Esophagus (tissue), 2 donors: Measurements from ENCODE around the gene NCF2. TPM values are rescaled to one million over a fixed set of nuclear protein-coding genes. Genes with fewer than 3 reads are reported as not detected.

ENCODE experiments used
- H3K27ac ChIP-seq, 2 donors: one replicate each; pipeline ENCODE4 v1.5.1; 2013; ENCODE audit warnings: low read depth in 2 of 2, mild to moderate bottlenecking in 2 of 2, inconsistent platforms in 1 of 2, low read length in 1 of 2, moderate library complexity in 1 of 2
- H3K27me3 ChIP-seq, 2 donors: one replicate each; pipeline ENCODE4 v1.6.1; 2013; ENCODE audit warnings: low read length in 2 of 2, control low read depth in 1 of 2, mild to moderate bottlenecking in 1 of 2; ENCODE audit not compliant: insufficient read depth in 2 of 2, control insufficient read depth in 1 of 2
- H3K36me3 ChIP-seq, 2 donors: one replicate each; pipeline ENCODE4 v1.6.1; 2013; ENCODE audit warnings: low read length in 1 of 2; ENCODE audit not compliant: control insufficient read depth in 2 of 2, insufficient read depth in 2 of 2
- H3K4me1 ChIP-seq, 2 donors: one replicate each; pipeline ENCODE4 v1.6.1; 2013; ENCODE audit warnings: low read length in 1 of 2; ENCODE audit not compliant: control insufficient read depth in 2 of 2, insufficient read depth in 2 of 2
- H3K4me3 ChIP-seq, 2 donors: one replicate each; pipeline ENCODE4 v1.5.1; 2013; ENCODE audit warnings: low read length in 2 of 2, mild to moderate bottlenecking in 2 of 2, low read depth in 1 of 2, moderate library complexity in 1 of 2
- H3K9me3 ChIP-seq, 2 donors: one replicate each; pipeline ENCODE4 v1.6.1; 2013; ENCODE audit warnings: mild to moderate bottlenecking in 2 of 2, low read depth in 1 of 2, low read length in 1 of 2, moderate library complexity in 1 of 2; ENCODE audit not compliant: control insufficient read depth in 2 of 2, insufficient read depth in 1 of 2
- WGBS, 2 donors: extraction: QIAGEN DNeasy Blood & Tissue Kit; methylation state at CpG; one replicate each; pipeline ENCODE4 v1.1.7; 2013; 5-methylcytosine and 5-hydroxymethylcytosine counted together
- polyA plus RNA-seq, 2 donors: library from polyadenylated mRNA; stranded (reverse); fragments of 200-250 nt; gene quantifications; one replicate each; pipeline ENCODE4 v1.2.3, GENCODE V29; 2013
- donor health status: healthy with polysubstance abuse.
- donor health status: Bipolar disorder and iron deficiency.

Gene NCF2
- polyA plus RNA-seq, 2 donors, result 3.4 to 3.9 TPM

DNA sequence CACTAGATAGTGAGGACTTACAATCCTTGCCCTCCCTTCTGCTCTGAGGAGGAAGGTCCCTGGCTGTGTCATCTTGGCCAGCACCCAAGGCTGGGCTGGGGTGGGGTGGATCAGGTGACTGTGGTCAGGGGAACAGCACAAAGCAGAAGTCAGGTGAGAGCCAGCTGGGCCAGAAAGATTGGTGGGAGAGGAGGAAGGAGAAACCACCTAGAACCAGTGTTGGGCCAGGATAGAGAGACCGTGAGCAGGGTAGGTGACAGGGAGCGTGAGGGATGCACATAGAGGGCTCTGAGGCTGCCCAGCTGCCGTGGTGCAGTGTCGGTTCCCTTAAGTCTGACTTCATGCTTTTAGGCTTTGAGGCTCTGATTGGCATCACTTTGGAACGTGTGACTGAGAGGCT is 22.7 kb downstream of the NCF2 start:
- Histone ChIP-seq H3K27me3 (no peaks in the 10 kb centered on the region), H3K36me3 (peaks cover 0 to 3% of the 10 kb centered on the region in 2 donors), H3K4me1 (peaks cover 0 to 4% of the 10 kb centered on the region in 2 donors), H3K4me3 (no peak overlapping the region), H3K27ac (no peak overlapping the region), H3K9me3 (no peaks in the 10 kb centered on the region)
- WGBS, 2 donors, result 66 to 72% methylated on average over 5 of the region's 5 CpGs

DNA sequence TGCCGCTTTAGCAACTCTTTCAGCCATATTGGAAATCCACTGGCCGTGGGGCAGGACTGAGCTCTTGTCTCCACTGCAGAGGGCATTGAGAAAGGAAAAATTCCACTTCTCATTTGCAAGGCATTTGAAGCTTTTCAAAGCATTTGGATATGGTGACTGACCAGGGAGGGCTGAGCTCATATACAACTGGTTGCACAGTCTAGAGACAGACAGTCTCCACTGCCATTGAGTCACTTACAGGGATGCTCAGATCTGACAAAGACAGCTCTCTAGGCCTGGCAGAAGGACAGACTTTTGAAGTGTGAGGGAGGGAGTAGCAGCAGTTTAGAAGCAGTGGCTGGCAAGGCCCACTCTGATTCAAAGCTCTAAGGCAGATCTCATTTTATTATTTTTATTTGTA is 24.2 kb downstream of the NCF2 start:
- H3K27me3 ChIP-seq, result no peaks in the 10 kb centered on the region
- no peak overlapping the region for H3K4me3 ChIP-seq
- WGBS, 2 donors, result 94% methylated on average over 2 of the region's 2 CpGs
- no peak overlapping the region for H3K27ac ChIP-seq
- H3K36me3 ChIP-seq, result peaks cover 0 to 3% of the 10 kb centered on the region in 2 donors
- H3K9me3 ChIP-seq, result no peaks in the 10 kb centered on the region
- H3K4me1 ChIP-seq, result peaks cover 0 to 4% of the 10 kb centered on the region in 2 donors

GRCh38 chr1:183565261-183565660 is 25.0 kb downstream of the NCF2 start:
- H3K27me3 ChIP-seq, result no peaks in the 10 kb centered on the region
- 57 to 61% methylated on average over 4 of the region's 4 CpGs for WGBS, 2 donors
- H3K9me3 ChIP-seq, result no peaks in the 10 kb centered on the region
- peaks cover 0 to 3% of the 10 kb centered on the region in 2 donors for H3K36me3 ChIP-seq
- no peak overlapping the region for H3K4me3 ChIP-seq
- peaks cover 0 to 4% of the 10 kb centered on the region in 2 donors for H3K4me1 ChIP-seq
- no peak overlapping the region for H3K27ac ChIP-seq

- no peak overlapping the region for H3K27ac ChIP-seq
- peaks cover 0 to 3% of the 10 kb centered on the region in 2 donors for H3K36me3 ChIP-seq
- H3K9me3 ChIP-seq, result no peaks in the 10 kb centered on the region
- H3K4me3 ChIP-seq, result no peak overlapping the region
- peaks cover 0 to 1% of the 10 kb centered on the region in 2 donors for H3K4me1 ChIP-seq
- H3K27me3 ChIP-seq, result no peaks in the 10 kb centered on the region
- 76 to 88% methylated on average over 2 of the region's 2 CpGs for WGBS, 2 donors
Observed at GRCh38 chr1:183562701-183563100, 27.6 kb downstream of the NCF2 start.

DNA sequence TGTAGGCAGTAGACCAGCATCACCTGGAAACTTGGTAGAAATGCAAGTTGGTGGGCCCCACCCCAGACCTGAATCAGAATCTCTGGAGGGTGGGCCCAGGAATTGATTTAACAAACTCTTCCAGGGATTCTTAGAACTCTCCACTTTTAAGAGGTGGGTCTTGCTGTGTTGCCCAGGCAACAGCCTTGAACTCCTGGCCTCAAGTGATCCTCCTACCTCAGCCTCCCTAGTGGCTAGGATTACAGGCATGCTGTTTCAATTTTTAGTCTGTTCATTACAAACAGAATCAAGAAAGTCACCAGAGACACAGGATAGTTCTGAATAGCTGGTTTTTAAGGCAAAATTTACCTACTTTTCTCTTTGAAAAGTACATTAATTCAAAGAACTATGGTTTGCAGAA is 31.2 kb downstream of the NCF2 start:
- Histone ChIP-seq H3K27ac (no peak overlapping the region), H3K27me3 (no peaks in the 10 kb centered on the region), H3K9me3 (no peaks in the 10 kb centered on the region), H3K36me3 (peaks cover 3 to 5% of the 10 kb centered on the region in 2 donors), H3K4me3 (no peak overlapping the region), H3K4me1 (no peaks in the 10 kb centered on the region)

DNA sequence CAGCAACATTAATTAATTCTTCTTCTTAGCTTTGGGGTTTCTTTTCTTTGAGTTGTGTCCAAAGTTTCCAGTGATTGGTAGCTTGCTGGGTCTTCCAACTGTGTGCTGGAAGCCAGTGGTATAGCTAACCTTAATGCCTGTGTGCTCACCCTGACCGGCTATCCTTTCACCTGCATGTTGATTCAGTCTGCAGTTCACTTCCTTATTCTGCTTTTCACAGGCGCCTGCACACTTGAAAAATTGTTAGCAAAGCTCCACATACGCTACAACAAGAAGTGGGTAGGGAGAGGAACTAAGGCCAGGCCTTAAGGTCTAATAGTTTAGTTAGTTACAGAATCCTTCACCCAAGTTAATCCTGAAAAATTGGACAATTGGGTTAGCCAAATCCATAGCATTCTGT is 35.7 kb downstream of the NCF2 start:
- no peaks in the 10 kb centered on the region for H3K9me3 ChIP-seq
- no peaks in the 10 kb centered on the region for H3K4me1 ChIP-seq
- WGBS, 2 donors, result 81% methylated on average over 3 of the region's 3 CpGs
- H3K27me3 ChIP-seq, result no peaks in the 10 kb centered on the region
- H3K36me3 ChIP-seq, result peaks cover 12 to 20% of the 10 kb centered on the region in 2 donors
- H3K27ac ChIP-seq, result no peak overlapping the region
- H3K4me3 ChIP-seq, result no peak overlapping the region

DNA sequence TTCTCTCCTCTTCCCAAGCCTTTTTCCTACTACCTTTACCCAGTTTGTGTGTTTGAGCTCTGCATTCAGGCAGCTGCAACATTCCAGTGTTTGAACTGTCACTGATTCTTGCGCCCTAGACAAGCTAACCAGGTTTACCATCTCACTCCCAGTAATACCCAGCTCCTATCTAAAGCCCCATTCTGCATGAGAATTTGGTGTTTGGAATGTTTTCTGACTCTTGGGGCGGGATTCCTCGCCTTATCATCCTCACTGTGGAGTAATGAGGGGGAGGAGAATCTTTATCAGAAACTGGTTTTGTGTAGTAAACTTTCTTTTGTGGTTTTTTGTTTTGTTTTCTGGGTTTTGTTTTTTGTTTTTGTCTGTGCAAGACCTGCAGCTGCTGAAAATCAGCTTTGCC is 36.5 kb downstream of the NCF2 start:
- Histone ChIP-seq H3K4me1 (no peaks in the 10 kb centered on the region), H3K4me3 (no peak overlapping the region), H3K27me3 (no peaks in the 10 kb centered on the region), H3K27ac (no peak overlapping the region), H3K9me3 (no peaks in the 10 kb centered on the region), H3K36me3 (peaks cover 13 to 20% of the 10 kb centered on the region in 2 donors)
- 86 to 92% methylated on average over 3 of the region's 3 CpGs for WGBS, 2 donors

DNA sequence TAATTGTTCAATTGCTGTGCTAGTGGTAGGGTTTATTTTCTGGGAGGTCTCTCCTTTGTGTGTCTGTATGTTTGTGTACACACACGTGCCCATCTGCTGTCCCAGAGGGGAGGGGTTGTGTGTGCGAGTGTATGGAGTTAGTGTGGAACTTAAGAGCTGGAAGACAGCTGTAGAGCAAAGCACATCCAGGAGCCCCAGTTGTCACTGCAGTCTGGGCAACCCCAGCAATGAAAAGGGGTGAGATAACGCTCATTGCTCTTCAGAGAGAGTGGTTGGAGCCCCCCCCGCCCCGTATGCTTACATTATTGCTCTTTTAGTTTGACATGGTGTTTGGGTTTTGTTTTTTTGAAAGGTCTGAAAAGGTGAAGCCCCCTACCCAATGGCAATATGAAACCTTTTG is 36.9 kb downstream of the NCF2 start:
- H3K27ac ChIP-seq, result no peak overlapping the region
- H3K4me3 ChIP-seq, result no peak overlapping the region
- H3K36me3 ChIP-seq, result peaks cover 14 to 20% of the 10 kb centered on the region in 2 donors
- H3K9me3 ChIP-seq, result no peaks in the 10 kb centered on the region
- WGBS, 2 donors, result 81% methylated on average over 5 of the region's 5 CpGs
- H3K4me1 ChIP-seq, result no peaks in the 10 kb centered on the region
- H3K27me3 ChIP-seq, result no peaks in the 10 kb centered on the region

- Histone ChIP-seq H3K27ac (no peak overlapping the region), H3K27me3 (no peaks in the 10 kb centered on the region), H3K4me3 (no peak overlapping the region), H3K36me3 (peaks cover 17 to 20% of the 10 kb centered on the region in 2 donors), H3K9me3 (no peaks in the 10 kb centered on the region), H3K4me1 (no peaks in the 10 kb centered on the region)
- 85 to 91% methylated on average over 6 of the region's 6 CpGs for WGBS, 2 donors
Observed at GRCh38 chr1:183552891-183553290, 37.4 kb downstream of the NCF2 start.

DNA sequence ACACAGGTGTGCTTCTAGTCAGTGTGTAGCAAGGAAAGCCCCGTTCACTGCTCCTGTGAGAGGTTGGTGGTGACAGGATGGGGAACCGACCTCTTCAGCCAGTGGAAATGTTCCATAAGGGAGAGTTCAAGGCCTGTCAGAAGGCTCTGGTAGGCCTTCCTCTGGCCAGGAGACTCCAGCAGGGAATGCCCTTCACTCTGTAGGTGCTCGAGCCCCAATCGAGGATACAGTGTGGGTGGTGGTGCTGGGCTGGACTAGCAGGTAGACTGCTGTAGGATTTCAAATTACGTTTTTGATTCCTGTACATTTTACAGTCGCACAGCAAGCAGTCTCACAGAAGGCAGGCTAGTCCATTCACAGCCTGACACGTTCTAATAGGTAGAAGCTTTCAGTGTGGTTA is 37.8 kb downstream of the NCF2 start:
- Histone ChIP-seq H3K9me3 (no peaks in the 10 kb centered on the region), H3K27ac (no peak overlapping the region), H3K36me3 (peaks cover 17 to 20% of the 10 kb centered on the region in 2 donors), H3K27me3 (no peaks in the 10 kb centered on the region), H3K4me1 (no peaks in the 10 kb centered on the region), H3K4me3 (no peak overlapping the region)
- WGBS, 2 donors, result 89 to 91% methylated on average over 7 of the region's 7 CpGs
